ENCODE results near the gene MCF2L.

MCF2L gene

DNA sequence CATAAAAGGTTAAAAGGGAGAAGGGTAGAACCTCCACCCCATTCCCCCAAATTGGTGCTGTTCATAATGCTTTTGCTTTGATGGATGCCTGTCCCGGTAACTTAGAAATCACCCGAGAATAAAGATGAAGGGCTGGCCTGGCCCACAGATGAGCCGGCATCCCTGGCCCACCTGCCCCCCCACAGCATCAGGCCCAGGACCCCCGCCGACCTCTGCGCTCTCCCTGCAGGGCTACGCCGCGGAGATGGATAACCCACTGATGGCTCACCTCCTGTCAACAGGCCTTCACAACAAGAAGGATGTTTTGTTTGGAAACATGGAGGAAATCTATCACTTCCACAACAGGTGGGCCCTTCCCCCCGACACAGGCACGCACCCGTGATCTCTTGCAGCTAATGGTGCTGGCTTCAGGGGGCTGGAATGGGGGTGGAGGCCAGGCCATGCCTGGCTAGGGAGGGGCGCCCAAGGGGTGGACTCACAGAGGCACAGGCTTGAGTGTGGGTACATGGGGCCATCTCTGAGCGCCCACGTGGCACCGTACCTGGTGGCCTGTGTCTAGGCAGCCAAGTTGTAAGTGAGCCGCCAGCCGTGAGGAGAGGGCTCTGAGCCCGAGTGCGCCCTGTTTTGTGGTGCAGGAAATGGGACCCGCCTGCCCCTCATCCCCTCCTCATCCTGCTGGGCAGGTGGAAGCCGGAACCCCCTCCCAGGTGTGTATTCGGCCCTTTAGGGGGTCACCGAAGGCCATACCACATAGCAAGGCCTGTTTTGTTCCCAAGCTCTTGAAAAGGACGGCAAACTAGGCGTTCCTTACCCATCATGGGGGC is 113.4 kb downstream of the MCF2L start:
- no peak for DNase-seq (ENCODE audit: low spot score)

DNA sequence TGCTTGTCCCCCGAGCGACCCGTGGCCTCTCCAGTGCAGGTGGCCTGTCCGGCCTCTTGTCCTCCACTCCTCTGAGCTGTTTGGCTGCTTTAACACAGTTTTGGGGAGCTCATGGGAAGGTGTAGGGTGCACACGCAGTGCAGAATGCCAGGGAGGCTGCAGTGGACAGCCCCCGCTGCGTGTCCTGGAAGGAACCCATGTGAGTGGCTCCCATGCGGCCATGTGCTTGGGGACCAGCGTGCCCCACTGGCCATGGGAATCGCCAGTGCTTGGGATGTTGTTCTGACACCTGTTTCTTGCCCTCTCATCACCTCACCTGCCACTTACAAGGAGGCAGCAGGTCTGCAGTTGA is 114.0 kb downstream of the MCF2L start:
- no peak for DNase-seq (ENCODE audit: low spot score)

DNA sequence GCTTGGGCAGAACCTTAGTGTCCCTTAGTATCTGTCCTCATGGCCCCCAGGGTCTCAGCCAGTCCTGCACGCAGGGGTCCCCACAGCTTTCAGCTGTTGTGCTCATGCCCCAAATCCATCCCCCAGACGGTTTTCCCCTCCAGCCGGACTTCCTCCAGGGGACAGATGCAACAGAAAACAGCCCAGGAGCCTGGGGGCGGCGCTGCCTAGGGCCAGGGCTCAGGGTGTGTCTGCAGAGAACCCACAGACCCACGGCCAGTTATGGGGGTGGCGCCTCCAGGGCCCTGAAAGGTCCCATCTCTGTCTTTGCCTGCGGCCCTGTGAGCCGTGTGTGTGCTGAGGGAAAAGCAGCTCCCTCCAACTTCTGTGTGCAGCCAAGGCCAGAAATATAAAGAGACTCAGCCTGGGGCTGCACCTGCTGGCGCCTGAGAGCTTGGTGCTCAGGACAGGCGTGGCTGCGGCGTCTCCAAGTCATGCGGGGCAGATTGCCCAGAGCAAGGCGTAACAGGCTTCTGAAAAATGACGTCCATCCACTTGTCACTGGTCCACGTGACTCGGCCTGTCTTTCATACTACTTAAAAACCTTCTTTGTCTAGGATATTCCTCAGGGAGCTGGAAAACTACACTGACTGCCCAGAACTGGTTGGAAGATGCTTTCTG is 114.5 kb downstream of the MCF2L start:
- DNase-seq (ENCODE audit: low spot score) = no peak

DNA sequence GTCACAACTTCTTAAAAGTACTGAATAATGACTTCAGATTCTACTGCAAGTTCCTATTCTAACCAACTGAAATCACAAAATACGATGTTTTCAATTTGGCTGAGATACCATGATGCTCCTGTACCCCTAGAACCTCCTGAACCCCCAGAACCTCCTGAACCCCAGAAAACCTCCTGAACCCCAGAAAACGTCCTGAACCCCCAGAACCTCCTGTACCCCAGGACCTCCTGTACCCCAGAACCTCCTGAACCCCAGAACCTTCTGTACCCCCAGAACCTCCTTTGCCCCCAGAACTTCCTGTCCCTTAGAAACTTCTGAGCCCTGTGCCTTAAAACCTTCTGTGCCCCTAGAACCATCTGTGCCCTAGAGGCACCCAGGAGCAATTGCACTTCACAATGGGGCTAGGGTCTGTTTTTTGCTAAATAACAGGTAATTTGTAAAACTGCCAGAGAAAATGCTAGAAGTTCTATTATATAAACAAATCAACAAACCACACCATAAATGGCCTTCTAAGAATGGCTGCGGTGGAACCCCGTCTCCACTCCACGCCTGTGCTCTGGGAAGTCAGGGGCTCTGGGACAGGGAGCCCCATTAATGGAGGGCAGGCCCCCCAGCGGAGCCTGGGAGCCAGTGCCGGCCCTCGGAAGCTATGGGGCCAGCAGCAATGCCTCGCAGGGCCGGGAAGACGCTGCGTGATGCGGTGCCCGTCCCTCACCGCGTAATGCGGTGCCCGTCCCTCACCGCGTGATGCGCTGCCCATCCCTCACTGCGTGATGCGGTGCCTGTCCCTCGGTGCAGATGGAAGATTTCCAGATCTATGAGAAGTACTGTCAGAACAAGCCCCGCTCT is 115.3 kb downstream of the MCF2L start:
- DNase-seq (ENCODE audit: low spot score) = no peak

DNA sequence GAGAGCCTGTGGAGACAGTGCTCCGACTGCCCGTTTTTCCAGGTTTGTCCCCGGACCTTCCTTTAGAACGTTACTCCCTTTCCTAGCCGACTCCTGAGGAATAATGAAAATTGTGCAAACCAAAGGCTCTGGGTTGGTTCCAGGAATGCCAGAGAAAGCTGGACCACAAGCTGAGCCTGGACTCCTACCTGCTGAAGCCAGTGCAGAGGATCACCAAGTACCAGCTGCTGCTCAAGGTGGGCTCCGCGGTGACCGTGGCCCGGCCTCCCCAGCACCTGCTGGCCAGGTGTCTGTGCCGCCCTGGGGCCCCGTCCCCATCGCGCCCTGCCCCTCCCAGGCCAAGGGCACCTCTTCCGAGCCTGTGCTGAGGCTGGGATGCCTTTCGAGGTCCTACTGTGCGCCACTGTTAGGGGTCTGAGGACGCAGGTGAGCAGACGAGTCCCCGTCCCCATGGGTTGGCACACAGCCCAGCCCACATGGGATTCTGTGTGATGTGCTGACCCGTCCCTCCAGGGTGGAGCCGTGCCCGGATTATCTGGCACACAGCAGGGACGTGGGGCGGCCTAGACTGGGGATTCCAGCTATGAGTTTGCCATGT is 116.0 kb downstream of the MCF2L start:
- DNase-seq (ENCODE audit: low spot score) = no peak

DNA sequence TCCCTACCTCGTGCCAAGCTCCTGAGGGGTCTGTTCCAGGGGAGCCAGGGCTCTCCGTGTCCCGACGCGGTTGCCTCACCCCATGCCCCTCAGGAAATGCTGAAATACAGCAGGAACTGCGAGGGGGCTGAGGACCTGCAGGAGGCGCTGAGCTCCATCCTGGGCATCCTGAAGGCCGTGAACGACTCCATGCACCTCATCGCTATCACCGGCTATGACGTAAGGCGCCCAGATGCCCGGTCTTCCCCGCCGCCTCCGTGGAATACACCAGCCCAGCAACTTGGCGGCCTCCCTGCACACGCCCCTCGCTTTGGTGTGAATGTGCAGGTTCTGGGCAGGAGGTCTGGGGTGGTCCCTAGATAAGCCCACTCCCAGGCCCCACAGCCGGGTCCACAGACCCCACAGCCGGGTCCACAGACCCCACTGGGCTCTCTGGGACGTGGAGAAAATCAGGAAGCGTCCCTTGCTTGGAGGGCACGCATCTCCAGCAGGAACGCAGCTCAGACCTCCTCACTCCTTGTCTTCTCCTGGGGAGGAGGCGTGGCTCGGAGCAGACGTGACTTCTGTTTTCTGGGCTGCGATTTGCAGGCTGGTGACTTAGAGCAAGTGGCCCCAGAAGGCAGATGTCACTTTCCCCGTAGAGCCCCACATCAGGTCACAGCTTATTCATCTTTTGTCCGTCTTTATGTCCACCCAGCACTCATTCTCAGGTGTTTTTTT is 117.2 kb downstream of the MCF2L start:
- no peak for DNase-seq (ENCODE audit: low spot score)

DNA sequence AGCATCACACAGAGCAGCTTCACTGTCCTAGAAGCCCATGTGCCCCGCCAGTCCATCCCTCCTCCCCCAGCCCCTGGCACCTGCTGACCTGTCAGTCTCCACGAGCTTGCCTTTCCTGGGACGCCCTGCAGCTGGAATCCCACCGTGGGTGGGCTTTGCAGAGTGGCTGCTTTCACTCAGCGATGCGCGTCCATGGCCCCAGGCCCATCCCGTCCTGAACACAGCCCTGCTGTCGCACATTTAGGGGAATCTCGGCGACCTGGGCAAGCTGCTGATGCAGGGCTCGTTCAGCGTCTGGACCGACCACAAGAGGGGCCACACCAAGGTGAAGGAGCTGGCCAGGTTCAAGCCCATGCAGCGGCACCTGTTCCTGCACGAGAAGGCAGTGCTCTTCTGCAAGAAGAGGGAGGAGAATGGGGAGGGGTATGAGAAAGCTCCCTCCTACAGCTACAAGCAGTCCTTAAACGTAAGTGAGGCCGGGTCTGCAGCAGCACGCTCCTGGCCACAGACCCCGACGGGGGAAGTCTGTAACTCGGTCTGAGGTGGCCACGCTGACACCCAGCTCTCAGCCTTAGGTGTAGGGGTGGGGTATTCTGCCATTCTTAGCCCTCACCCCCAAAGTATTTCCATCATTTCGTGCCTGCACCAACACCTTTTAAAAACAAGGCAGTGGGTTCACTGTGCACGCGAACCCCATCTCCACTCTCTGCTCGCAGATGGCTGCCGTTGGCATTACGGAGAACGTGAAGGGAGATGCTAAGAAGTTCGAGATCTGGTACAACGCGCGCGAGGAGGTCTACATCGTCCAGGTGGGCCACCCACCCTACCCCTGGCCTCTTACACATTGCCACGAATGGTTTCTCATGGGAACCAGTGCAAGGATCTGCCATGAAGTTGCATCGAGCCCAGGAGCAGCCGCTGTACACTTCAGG is 118.2 kb downstream of the MCF2L start:
- DNase-seq (ENCODE audit: low spot score) = no peak

DNA sequence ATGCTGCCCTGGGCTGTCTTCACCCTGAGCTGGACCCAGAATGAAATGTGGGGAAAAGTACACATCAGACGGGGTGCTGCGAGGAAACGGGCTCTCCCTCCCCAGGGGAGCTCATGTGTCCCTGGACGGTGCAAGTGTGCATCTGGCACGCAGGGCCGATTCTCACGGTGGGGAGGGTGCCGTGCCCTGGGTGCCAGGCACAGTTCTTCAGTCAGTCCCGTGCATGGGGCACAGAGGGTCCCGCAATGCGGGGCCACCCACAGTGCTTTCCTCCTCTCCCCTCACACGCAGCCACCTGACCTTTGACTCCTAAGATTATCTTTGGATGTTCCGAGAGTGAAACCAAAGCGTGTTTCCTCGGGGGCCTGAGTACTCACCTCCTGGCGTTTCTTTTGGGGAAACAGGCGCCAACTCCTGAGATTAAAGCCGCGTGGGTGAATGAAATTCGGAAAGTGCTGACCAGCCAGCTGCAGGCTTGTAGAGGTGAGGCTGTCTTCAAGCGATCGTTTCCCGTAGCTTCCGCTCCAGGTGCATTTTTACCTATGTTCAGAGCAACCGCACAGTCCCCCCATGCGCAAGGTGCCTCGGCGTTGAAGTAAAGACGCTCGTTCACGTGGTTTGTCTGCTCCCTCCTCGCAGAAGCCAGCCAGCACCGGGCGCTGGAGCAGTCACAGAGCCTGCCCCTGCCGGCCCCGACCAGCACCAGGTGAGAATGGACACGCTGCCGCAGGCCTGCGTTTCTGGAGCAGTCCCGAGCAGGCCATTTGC is 119.1 kb downstream of the MCF2L start:
- no peak for DNase-seq (ENCODE audit: low spot score)

DNA sequence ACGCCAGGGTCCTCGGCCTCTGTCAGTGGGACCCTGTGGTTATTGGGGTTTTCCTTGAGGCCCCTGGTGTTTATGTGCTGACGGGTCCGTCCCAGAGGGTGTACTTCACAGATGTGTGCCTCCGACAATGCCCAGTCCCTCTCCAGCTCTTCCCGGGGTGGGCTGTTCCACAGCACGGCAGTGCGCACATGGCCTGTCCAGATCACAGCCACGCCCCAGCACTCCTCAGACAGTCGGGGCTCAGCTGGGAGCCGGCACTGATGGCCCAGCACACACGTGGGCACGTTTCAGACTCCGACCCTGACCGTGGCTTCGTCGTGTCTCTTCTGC is 119.6 kb downstream of the MCF2L start:
- DNase-seq (ENCODE audit: low spot score) = no peak

DNA sequence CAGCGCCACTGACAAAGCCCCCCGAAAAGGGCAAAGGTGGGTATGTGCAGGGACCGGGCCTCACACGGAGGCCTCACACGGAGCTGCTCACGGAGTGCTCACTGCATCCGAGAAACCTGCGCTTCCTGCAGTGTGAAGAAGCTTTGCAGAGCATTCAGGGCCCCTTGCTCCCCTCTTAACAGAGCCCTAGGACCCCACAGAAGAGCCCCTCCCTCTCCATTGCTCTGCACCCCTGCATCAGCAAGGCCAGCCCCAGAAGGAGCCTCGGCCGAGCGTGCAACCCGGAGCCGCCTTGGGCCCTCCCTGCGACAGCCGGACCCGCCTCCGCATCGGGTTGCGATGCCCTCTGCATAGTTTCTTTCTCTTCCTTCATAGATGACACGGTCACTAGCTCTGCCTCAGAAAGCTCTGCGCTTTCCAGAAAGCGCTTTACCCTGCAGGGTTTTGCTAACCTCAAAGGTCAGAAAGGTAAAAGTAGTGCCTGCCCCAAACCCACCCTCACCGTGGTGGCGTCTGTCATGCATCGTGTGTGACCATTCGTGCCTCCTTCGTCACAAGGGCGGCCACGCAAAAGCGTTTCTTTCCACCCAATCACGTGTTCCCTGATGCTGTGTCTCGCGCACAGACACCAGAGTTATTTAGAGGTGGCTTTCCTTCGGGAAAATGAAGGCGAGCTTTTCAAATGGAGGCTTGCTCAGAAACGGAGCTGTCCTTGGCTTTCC is 120.8 kb downstream of the MCF2L start:
- DNase-seq (ENCODE audit: low spot score) = no peak

DNA sequence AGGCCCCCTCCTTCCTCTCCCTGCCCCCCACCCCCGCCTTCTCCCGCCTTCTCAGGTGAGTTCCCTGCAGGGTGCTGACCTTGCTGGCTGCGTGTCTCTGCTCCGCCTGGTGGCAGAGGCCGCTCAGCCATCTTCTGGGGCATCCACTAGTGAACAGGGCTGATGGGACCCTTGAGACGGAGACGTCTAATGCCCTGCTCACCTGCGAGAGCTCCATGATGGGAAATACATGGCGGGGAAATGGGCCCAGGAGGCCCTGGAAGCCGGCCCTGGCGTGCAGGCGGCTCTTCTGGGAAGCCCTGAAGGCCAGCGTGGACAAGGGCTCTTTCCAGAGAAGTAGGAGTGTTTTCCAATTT is 121.4 kb downstream of the MCF2L start:
- no peak for DNase-seq (ENCODE audit: low spot score)

DNA sequence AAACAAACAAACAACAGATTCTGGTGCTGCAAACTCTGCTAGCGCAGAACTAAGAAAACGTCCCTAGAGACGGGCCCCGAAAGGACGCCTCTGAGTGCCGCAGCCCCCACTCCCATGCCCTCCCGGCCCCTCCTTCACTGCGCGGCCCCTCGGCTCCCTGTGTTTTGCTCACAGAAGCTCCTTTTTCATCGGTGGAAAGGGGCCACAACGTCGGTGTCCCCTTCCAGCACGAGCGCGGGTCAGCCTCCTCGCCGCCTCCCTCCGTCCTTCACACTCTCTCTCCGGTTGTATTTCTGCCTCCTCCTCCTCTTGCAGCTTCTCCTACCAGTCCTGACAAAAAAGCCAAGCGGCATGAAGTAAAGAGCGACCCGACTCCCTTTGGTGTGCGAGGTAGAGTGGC is 121.8 kb downstream of the MCF2L start:
- DNase-seq (ENCODE audit: low spot score) = no peak

DNA sequence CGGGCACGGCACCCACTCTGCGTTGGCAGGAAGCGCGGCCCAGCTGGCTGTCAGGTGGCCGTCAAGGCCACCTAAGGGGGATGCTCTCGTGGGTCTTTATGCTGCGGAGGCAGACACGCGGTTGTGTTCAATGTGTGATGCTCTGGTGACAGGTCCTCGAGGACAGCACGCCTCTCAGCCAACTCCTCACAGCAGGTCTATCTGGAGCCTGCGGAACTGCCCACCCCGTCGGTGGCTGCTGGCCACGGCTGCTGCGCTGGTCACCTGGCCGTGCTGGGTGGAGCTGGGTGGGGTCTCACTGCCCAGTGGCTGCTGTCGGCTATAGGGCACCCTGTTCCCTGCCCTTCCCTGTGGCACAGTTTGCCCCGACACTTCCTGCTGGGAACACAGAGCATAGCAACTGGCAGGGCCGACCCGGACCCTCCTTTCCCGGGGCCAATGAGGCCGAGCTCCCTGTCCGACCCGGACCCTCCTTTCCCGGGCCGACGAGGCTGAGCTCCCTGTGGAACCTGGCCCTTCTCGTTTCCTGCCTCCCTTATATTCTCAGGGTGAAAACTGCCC is 122.3 kb downstream of the MCF2L start:
- no peak for DNase-seq (ENCODE audit: low spot score)

DNA sequence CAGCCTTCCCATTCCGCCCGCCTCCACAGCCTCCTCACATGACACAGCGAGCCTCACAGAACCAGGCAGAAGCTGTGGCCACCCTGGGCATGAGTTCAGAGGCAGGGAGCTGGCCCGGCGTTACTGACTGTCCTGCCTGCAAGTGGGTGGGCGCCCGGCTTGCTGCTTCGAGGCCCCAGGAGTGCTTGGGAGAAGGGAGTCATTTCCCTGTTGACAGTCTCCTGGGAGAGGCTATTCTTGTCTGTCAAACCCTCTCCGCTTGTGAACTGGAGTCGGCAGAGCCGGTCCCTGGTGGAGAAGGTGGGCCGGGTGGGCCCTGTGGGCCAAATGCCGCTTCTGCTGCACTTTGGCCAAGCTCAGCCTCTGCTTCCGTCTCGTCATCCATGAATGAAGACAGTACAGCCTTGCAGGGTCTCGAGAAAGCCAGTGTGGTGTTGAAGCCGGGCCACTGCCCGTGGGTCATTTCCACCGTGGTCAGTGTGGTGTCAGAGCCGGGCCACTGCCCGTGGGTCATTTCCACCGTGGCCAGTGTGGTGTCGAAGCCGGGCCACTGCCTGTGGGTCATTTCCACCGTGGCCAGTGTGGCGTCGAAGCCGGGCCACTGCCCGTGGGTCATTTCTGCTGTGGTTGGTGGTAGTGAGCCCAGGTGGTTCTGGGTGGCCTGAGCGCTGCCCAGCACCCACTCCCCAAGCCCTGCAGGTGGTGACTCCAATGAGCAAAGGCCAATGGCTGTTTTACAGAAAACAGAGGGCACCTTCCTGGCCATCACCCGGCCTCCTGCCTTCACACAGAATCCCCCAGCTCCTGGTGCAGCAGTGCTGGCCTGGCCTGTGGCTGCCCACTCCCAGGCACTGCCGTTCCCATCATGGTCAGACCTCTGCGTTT is 123.1 kb downstream of the MCF2L start:
- no peak for DNase-seq (ENCODE audit: low spot score)

DNA sequence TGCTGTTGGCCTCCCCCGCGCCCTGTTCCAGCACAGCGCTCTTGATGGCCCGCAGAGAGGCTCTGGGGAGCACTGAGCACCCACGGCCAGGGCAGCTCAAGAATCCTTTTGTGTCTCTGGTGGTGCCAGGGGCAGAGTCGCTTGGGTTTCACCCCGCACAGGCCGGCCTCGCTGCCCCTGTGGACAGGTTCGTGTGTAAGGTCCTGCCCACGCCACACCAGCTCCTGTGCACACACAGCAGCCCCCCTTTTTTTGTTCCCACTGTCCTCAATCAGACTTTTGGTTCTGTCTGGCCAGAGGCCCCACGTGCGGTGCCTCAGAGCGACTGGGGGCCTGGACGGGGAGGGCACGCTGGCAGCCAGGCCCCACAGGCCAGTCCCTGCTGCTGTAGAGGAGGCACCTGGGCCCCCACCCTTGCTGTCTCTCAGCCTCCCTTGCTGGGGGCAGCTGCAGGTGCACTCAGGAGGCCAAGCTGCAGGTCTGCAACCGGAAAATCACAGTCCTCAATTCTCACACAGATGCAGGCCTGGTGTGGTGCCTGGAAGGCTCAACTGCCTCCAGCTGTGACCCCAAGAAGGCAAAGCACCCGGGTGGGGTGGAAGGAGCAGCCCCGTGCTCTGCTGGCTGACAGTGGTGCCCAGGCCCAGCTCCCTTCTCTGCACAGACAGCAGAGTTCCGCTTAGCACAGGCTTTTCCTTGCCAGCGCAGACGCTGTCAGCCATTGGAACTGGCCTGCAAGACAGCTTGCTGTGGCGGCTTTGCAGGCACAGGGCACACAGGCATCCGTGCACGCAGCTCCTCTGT is 124.0 kb downstream of the MCF2L start:
- DNase-seq (ENCODE audit: low spot score) = no peak

DNA sequence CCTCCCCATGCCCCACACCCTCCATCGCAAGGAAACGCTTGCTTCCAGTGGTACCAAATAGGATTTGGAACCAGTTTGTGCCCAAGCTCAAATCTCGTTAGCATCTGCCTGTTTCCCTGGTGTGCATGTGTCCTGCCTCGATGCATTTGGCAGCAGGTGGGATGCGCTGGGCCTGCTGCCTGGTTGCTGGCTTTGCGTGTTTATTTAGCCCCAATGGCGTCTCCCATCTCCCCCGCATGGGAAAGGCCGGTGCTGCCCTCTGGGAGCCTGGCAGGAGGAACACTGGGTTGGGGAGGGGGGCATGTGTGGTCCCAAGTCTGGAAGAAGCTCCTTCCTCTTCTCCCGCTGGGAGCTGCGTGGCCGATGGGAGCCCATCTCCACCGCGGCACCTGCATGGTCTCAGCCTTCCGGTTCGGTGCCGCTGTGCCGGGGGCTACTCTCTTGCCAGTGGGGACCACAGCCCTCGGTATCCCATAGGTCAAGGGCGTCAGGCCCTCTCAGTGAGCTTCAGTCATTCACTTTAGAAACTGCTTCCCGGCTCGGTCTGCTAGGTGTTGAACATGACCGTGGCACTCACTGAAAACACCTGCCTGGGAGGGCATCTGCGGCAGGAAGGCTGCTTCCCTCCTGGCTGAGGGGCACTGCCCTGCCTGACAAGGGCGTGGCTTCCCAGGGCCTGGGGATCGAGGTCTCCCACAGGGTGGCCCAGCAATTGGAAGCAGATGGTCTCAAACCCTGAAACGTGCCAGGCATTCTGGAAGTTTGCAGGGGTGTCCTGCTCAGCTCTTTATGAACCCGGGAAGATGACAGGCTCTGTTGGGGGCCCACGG is 124.8 kb downstream of the MCF2L start:
- no peak for DNase-seq (ENCODE audit: low spot score)
